ENCODE data around the gene TIAL1.

- TF ChIP-seq CTCF (conservative IDR thresholded peaks at IDR 0.05): no peak
- TF ChIP-seq ZFX (IDR thresholded peaks at IDR 0.05): no peak
Measured at GRCh38 chr10:119541046-119541445, 55.7 kb downstream of the TIAL1 start.

Measured in C4-2B (cell line).